Uterus (tissue), 4 donors: ENCODE data around the gene SCAPER. TPM values are rescaled to one million over a fixed set of nuclear protein-coding genes. Genes with fewer than 3 reads are reported as not detected.

ENCODE experiments used
- DNase-seq, 2 donors: peaks; one replicate each; pipeline ENCODE4 v3.0.0-alpha.2; 2019 to 2020
- H3K27ac ChIP-seq, 2 donors: fragments of 200-600 bp; sonication (generic); 1 replicate in 1 of 2; 2 replicates in 1 of 2; pipeline ENCODE4 v1.5.1; 2016 to 2018
- H3K27me3 ChIP-seq, 2 donors: fragments of 200-600 bp; sonication (generic); one replicate each; pipeline ENCODE4 v1.5.1; 2018 to 2019; ENCODE audit warnings: control low read depth in 1 of 2
- H3K36me3 ChIP-seq, 2 donors: fragments of 200-600 bp; sonication (generic); one replicate each; pipeline ENCODE4 v1.5.1; 2019; ENCODE audit warnings: control low read depth in 1 of 2
- H3K4me1 ChIP-seq, 2 donors: fragments of 200-600 bp; sonication (generic); one replicate each; pipeline ENCODE4 v1.5.1; 2018 to 2019; ENCODE audit warnings: control low read depth in 1 of 2
- H3K4me3 ChIP-seq, 2 donors: fragments of 200-600 bp; sonication (generic); 1 replicate in 1 of 2; 2 replicates in 1 of 2; pipeline ENCODE4 v1.5.1; 2018 to 2019; ENCODE audit warnings: mild to moderate bottlenecking in 1 of 2
- H3K9me3 ChIP-seq, 2 donors: fragments of 200-600 bp; sonication (generic); one replicate each; pipeline ENCODE4 v1.5.1; 2019; ENCODE audit warnings: control low read depth in 1 of 2
- CTCF ChIP-seq, 4 experiments: fragments of 200-600 bp in 2 of 4; fragments of 450-650 bp in 2 of 4; sonication (generic) in 2 of 4; IDR thresholded peaks; one replicate each; pipeline ENCODE4 v1.5.1; 2016 to 2019; ENCODE audit warnings: antibody characterized with exemption in 4 of 4, mild to moderate bottlenecking in 2 of 4, moderate library complexity in 1 of 4
- POLR2A ChIP-seq, 2 donors: fragments of 450-650 bp; IDR thresholded peaks; one replicate each; pipeline ENCODE4 v1.6.1; 2016; ENCODE audit warnings: antibody characterized with exemption in 2 of 2, mild to moderate bottlenecking in 1 of 2, moderate library complexity in 1 of 2
- intact Hi-C: fragments of 100-400 bp; cut with DNase I; formaldehyde crosslinking; loops from one replicate; pipeline ENCODE4 v1.15.1; 2023; ENCODE audit warnings: low total_unique reads
- total RNA-seq, 4 donors: library from RNA; depleted of rRNA in 3 of 4; stranded (reverse); fragments of >200 nt in 3 of 4; gene quantifications; one replicate each; pipeline versions ENCODE4 v1.1.0 to v1.2.4, GENCODE V29; 2014 to 2023
- donor health status: DM: yes; HTN: yes; CAD: no.

The SCAPER gene
- total RNA-seq, 4 donors from 2014 or later, result 10.6 to 74.2 (median 32.9) TPM

- H3K4me3 ChIP-seq, result no peak overlapping the region
- intact Hi-C loops, result no loop called here
- no peak for DNase-seq
- H3K27me3 ChIP-seq, result no peaks in the 10 kb centered on the region
- no peaks in the 10 kb centered on the region for H3K4me1 ChIP-seq
- TF ChIP-seq POLR2A (IDR thresholded peaks at IDR 0.05) (no peak), CTCF (IDR thresholded peaks at IDR 0.05) (no peak)
- no peak overlapping the region for H3K27ac ChIP-seq
- H3K36me3 ChIP-seq, result no peaks in the 10 kb centered on the region
- peaks cover 0 to 6% of the 10 kb centered on the region in 2 donors for H3K9me3 ChIP-seq
These were observed 358.3 kb downstream of the SCAPER start for GRCh38 chr15:76546805-76547204.

- intact Hi-C loops, result no loop called here
- Histone ChIP-seq H3K4me3 (no peak overlapping the region), H3K9me3 (no peaks in the 10 kb centered on the region), H3K36me3 (no peaks in the 10 kb centered on the region), H3K27ac (no peak overlapping the region), H3K27me3 (no peaks in the 10 kb centered on the region), H3K4me1 (no peaks in the 10 kb centered on the region)
- no peak for TF ChIP-seq POLR2A (IDR thresholded peaks at IDR 0.05)
- TF ChIP-seq CTCF (IDR thresholded peaks at IDR 0.05), result no peak
- DNase-seq, result no peak
These were observed 371.1 kb downstream of the SCAPER start for GRCh38 chr15:76533995-76534394.

- Histone ChIP-seq H3K4me1 (no peaks in the 10 kb centered on the region), H3K36me3 (no peaks in the 10 kb centered on the region), H3K27ac (no peak overlapping the region), H3K4me3 (no peak overlapping the region), H3K9me3 (no peaks in the 10 kb centered on the region), H3K27me3 (no peaks in the 10 kb centered on the region)
- intact Hi-C loops, result no loop called here
- no peak for TF ChIP-seq POLR2A (IDR thresholded peaks at IDR 0.05)
- no peak for TF ChIP-seq CTCF (IDR thresholded peaks at IDR 0.05)
- DNase-seq, result no peak
These were observed 371.9 kb downstream of the SCAPER start for GRCh38 chr15:76533060-76533820.

GRCh38 chr15:76529911-76530310 is 375.2 kb downstream of the SCAPER start:
- no peak for DNase-seq
- Histone ChIP-seq H3K4me3 (no peak overlapping the region), H3K36me3 (no peaks in the 10 kb centered on the region), H3K27me3 (no peaks in the 10 kb centered on the region), H3K9me3 (no peaks in the 10 kb centered on the region), H3K4me1 (no peaks in the 10 kb centered on the region), H3K27ac (no peak overlapping the region)
- intact Hi-C loops, result no loop called here
- TF ChIP-seq CTCF (IDR thresholded peaks at IDR 0.05), result no peak
- TF ChIP-seq POLR2A (IDR thresholded peaks at IDR 0.05), result no peak

- intact Hi-C loops, result no loop called here
- H3K4me3 ChIP-seq, result no peak overlapping the region
- H3K36me3 ChIP-seq, result no peaks in the 10 kb centered on the region
- no peak for DNase-seq
- no peaks in the 10 kb centered on the region for H3K9me3 ChIP-seq
- H3K4me1 ChIP-seq, result no peaks in the 10 kb centered on the region
- H3K27me3 ChIP-seq, result no peaks in the 10 kb centered on the region
- TF ChIP-seq POLR2A (IDR thresholded peaks at IDR 0.05), result no peak
- no peak for TF ChIP-seq CTCF (IDR thresholded peaks at IDR 0.05)
- no peak overlapping the region for H3K27ac ChIP-seq
These were observed 379.0 kb downstream of the SCAPER start for GRCh38 chr15:76526111-76526510.
